A673 (cell line): ENCODE results near the gene RFPL4A.

Source experiments
- CTCF ChIP-seq: fragments of 300-800, 200-600 bp; sonication (generic); conservative IDR thresholded peaks from 2 replicates; pipeline ENCODE4 v1.5.1; 2017; ENCODE audit warnings: low read depth, mild to moderate bottlenecking, antibody characterized with exemption, low read length, moderate library complexity, mixed read lengths
- EZH2 ChIP-seq: fragments of 200-600 bp; sonication (generic); IDR thresholded peaks from 2 replicates; pipeline ENCODE4 v1.6.1; 2017; ENCODE audit warnings: borderline replicate concordance, low read depth, mild to moderate bottlenecking, mixed read lengths, antibody characterized with exemption, low read length; ENCODE audit not compliant: poor library complexity, severe bottlenecking

- TF ChIP-seq CTCF (no peak), EZH2 (no peak)
Observed at GRCh38 chr19:55716531-55716930, 42.4 kb upstream of the RFPL4A start.
